Endodermal cell (in vitro differentiated cells): ENCODE data around the gene UTS2B. TPM values are rescaled to one million over a fixed set of nuclear protein-coding genes. Genes with fewer than 3 reads are reported as not detected.

Experiments used
- DNase-seq: peaks from one replicate; pipeline ENCODE4 v3.0.0-alpha.2; 2017
- H3K27ac ChIP-seq: 2 replicates; pipeline ENCODE4 v1.5.1; 2013; ENCODE audit warnings: mild to moderate bottlenecking, low read depth, low read length, moderate library complexity
- H3K27me3 ChIP-seq: 2 replicates; pipeline ENCODE4 v1.6.1; 2013; ENCODE audit warnings: mild to moderate bottlenecking, low read length, moderate library complexity; ENCODE audit not compliant: insufficient read depth, control insufficient read depth, poor library complexity, severe bottlenecking
- H3K36me3 ChIP-seq: 2 replicates; pipeline ENCODE4 v1.7.0; 2013; ENCODE audit warnings: mild to moderate bottlenecking, low read length, moderate library complexity; ENCODE audit not compliant: control insufficient read depth, insufficient read depth
- H3K4me1 ChIP-seq: one replicate; pipeline ENCODE4 v1.7.0; 2013; ENCODE audit warnings: low read length; ENCODE audit not compliant: control insufficient read depth, insufficient read depth
- H3K4me3 ChIP-seq: 2 replicates; pipeline ENCODE4 v1.5.1; 2013; ENCODE audit warnings: mild to moderate bottlenecking, low read length, moderate library complexity
- H3K9ac ChIP-seq: 2 replicates; pipeline ENCODE4 v1.6.1; 2013; ENCODE audit warnings: mild to moderate bottlenecking, low read length, moderate library complexity; ENCODE audit not compliant: poor library complexity, severe bottlenecking; ENCODE audit errors: extremely low read depth
- H3K9me3 ChIP-seq: 2 replicates; pipeline ENCODE4 v1.6.1; 2013; ENCODE audit warnings: mild to moderate bottlenecking, low read length, moderate library complexity; ENCODE audit not compliant: control insufficient read depth
- H3K27ac Mint-ChIP-seq: 2 replicates; pipeline ENCODE4 v1.8.0; 2020; ENCODE audit warnings: mixed read lengths
- H3K27me3 Mint-ChIP-seq: 2 replicates; pipeline ENCODE4 v1.8.0; 2021; ENCODE audit warnings: mild to moderate bottlenecking, mixed read lengths; ENCODE audit not compliant: insufficient read depth
- H3K36me3 Mint-ChIP-seq: 2 replicates; pipeline ENCODE4 v1.8.0; 2020; ENCODE audit warnings: low read depth, mixed read lengths
- H3K4me1 Mint-ChIP-seq: 2 replicates; pipeline ENCODE4 v1.8.0; 2020; ENCODE audit warnings: mixed read lengths
- H3K4me3 Mint-ChIP-seq: 2 replicates; pipeline ENCODE4 v1.8.0; 2020; ENCODE audit warnings: mild to moderate bottlenecking, moderate library complexity, mixed read lengths
- H3K9me3 Mint-ChIP-seq: 2 replicates; pipeline ENCODE4 v1.8.0; 2020; ENCODE audit warnings: mild to moderate bottlenecking, mixed read lengths
- CTCF ChIP-seq: fragments of 200-600 bp; sonication (generic); conservative IDR thresholded peaks from 2 replicates; pipeline ENCODE4 v1.5.0; 2021; ENCODE audit warnings: antibody characterized with exemption, mild to moderate bottlenecking
- WGBS, 2 experiments: methylation state at CpG; one replicate each; pipeline versions ENCODE4 v1.1.5 to v1.1.7; 2013; ENCODE audit warnings: missing lambda C conversion rate in 2 of 2, mixed read lengths in 1 of 2; ENCODE audit not compliant: insufficient coverage in 1 of 2, insufficient read length in 1 of 2; 5-methylcytosine and 5-hydroxymethylcytosine counted together
- long read RNA-seq, 4 experiments: library from polyadenylated mRNA in 2 of 4; library from RNA in 1 of 4; library from capped mRNA in 1 of 4; stranded (forward) in 3 of 4; unstranded in 1 of 4; transcript quantifications; one replicate each; pipeline ENCODE4 v2.0.0, GENCODE V29; 2020 to 2021; ENCODE audit warnings: inconsistent platforms in 1 of 4
- polyA plus RNA-seq, 2 experiments: library from polyadenylated mRNA; stranded (reverse); fragments of 50-300 nt; gene quantifications; one replicate each; pipeline ENCODE4 v1.2.3, GENCODE V29; 2013
- total RNA-seq, 2 donors: library from RNA; stranded (reverse); fragmentation: NEBNext Ultra II Directional in 1 of 2; extraction: Animal tissue kit (Norgen Biotek cat#: 25700) in 1 of 2; gene quantifications; 2 replicates in 1 of 2; 3 replicates in 1 of 2; pipeline ENCODE4 v1.2.1, GENCODE V29; 2021

The UTS2B gene
- total RNA-seq, result under 1 TPM in 1 of 2 donors, not detected in 1; 0.90 TPM
- 0.36 TPM for polyA plus RNA-seq (2013, experiment 1 of 2)
- polyA plus RNA-seq (2013, experiment 2 of 2), result not detected
- long read RNA-seq, experiment 1, partial matches to known transcripts, result 0 of 1 reads
- long read RNA-seq, experiment 1, other reads (novel, unspliced or antisense), result 0 of 1 reads
- long read RNA-seq, experiment 2, partial matches to known transcripts, result 0 of 1 reads
- long read RNA-seq, experiment 2, other reads (novel, unspliced or antisense), result 1 of 1 reads
- long read RNA-seq, experiment 3, result 0 reads
- long read RNA-seq, experiment 4, result 0 reads

GRCh38 chr3:191329654-191330529 lies at the start of gene UTS2B:
Gene UTS2B (minus strand): TSS chr3:191330526. CDS start chr3:191282189, 48,337 bp downstream.
- no peaks in the 10 kb centered on the region for H3K36me3 ChIP-seq
- H3K9me3 ChIP-seq, result no peaks in the 10 kb centered on the region
- peak within 1 kb of the TSS; percentile 96 for H3K27ac ChIP-seq
- peak within 1 kb of the TSS; percentile 90 for H3K9ac ChIP-seq
- H3K27me3 ChIP-seq, result no peaks in the 10 kb centered on the region
- Mint-ChIP-seq H3K9me3 (no peaks in the 10 kb centered on the region), H3K4me1 (peaks cover 41% of the 10 kb centered on the region), H3K36me3 (no peaks in the 10 kb centered on the region), H3K27ac (peak within 1 kb of the TSS; percentile 82), H3K27me3 (no peaks in the 10 kb centered on the region), H3K4me3 (peak within 1 kb of the TSS; percentile 86)
- no peak for TF ChIP-seq CTCF
- H3K4me3 ChIP-seq, result peak within 1 kb of the TSS; percentile 96
- whole genome bisulfite sequencing, 2 experiments, result 0 to 1% methylated on average over 9 to 37 of the region's 37 CpGs
- peak; percentile 85 for DNase-seq
- peaks cover 2% of the 10 kb centered on the region for H3K4me1 ChIP-seq

- Histone ChIP-seq H3K4me3 (no peak overlapping the region), H3K27ac (no peak overlapping the region), H3K4me1 (peaks cover 7% of the 10 kb centered on the region), H3K9ac (no peak overlapping the region), H3K36me3 (peaks cover 62% of the 10 kb centered on the region), H3K9me3 (no peaks in the 10 kb centered on the region), H3K27me3 (no peaks in the 10 kb centered on the region)
- Mint-ChIP-seq H3K4me1 (peaks cover 28% of the 10 kb centered on the region), H3K9me3 (no peaks in the 10 kb centered on the region), H3K36me3 (peaks cover 44% of the 10 kb centered on the region), H3K4me3 (no peak overlapping the region), H3K27ac (peak overlapping the region; percentile 49), H3K27me3 (no peaks in the 10 kb centered on the region)
- no peak for DNase-seq
- no peak for TF ChIP-seq CTCF
- WGBS, 2 experiments, result 58 to 72% methylated on average over 2 of the region's 2 CpGs
Measured at GRCh38 chr3:191380001-191380400, 49.7 kb upstream of the UTS2B start.

GRCh38 chr3:191379446-191379845 lies 49.1 kb upstream of the UTS2B start:
- 20 to 33% methylated on average over 1 to 2 of the region's 2 CpGs for WGBS, 2 experiments

More at GRCh38 chr3:191379446-191379845, 49.1 kb upstream of the UTS2B start:
- H3K4me1 Mint-ChIP-seq, result peaks cover 28% of the 10 kb centered on the region
- H3K4me3 ChIP-seq, result no peak overlapping the region
- no peaks in the 10 kb centered on the region for H3K9me3 ChIP-seq
- DNase-seq, result no peak
- H3K9me3 Mint-ChIP-seq, result no peaks in the 10 kb centered on the region
- peaks cover 42% of the 10 kb centered on the region for H3K36me3 Mint-ChIP-seq
- peaks cover 62% of the 10 kb centered on the region for H3K36me3 ChIP-seq
- H3K4me1 ChIP-seq, result peaks cover 7% of the 10 kb centered on the region
- no peaks in the 10 kb centered on the region for H3K27me3 ChIP-seq
- peak overlapping the region; percentile 49 for H3K27ac Mint-ChIP-seq
- no peaks in the 10 kb centered on the region for H3K27me3 Mint-ChIP-seq
- no peak overlapping the region for H3K4me3 Mint-ChIP-seq
- no peak overlapping the region for H3K27ac ChIP-seq
- no peak for TF ChIP-seq CTCF
- no peak overlapping the region for H3K9ac ChIP-seq
